ENCODE results near the gene ZNF649. TPM values are rescaled to one million over a fixed set of nuclear protein-coding genes. Genes with fewer than 3 reads are reported as not detected.

Gene ZNF649
- total RNA-seq, 1 experiment from 2014 or later, result 4.3 TPM

DNA sequence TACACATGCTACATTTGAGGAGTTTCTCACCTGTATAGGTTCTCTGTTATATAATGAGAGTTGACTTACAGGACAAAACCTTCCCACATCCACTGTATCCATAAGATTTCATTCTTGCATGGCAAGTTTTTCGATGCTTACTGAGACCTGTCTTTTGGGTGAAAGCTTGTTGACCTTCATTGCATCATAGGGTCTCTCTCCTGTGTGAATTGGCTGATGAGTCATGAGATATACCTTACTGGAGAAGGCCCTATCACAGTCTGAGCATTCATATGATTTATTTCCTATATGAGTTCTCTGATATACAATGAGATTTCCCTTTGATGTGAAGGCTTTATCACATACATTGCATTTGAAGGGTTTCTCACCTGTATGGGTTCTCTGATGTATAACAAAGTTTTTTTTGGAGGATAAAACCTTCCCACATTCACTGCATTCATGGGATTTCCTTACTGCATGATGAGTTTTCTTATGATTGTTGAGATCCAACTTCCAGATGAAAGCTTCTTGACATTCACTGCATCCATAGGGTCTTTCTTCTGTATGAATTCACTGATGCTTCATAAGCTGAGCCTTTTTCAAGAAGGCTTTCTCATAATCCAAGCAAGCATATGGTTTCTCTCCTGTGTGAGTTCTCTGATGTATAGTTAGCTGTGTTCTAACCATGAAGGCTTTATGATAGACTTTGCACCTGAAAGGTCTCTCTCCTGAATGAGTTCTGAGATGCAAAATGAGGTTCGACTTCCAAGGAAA, 42.8 kb downstream of the ZNF649 start:
- in situ Hi-C loops (cut with HindIII; ENCODE audit: low pct_unique_long_range_greater_than_20kb, low sequenced_read_pairs), result no loop called here
- H3K9me3 ChIP-seq (ENCODE audit: control insufficient read depth, insufficient read depth, low read depth, low read length), result peaks cover 53% of the 10 kb centered on the region
- H3K27me3 ChIP-seq (ENCODE audit: control insufficient read depth, insufficient read depth, low read length), result no peaks in the 10 kb centered on the region
- H3K4me1 ChIP-seq (ENCODE audit: control insufficient read depth, insufficient read depth, low read length), result no peaks in the 10 kb centered on the region
- DNase-seq (ENCODE audit: low read depth, low spot score) (no peak), ATAC-seq (no peak)
- H3K27ac ChIP-seq (ENCODE audit: low read length), result no peak overlapping the region
- no peaks in the 10 kb centered on the region for H3K36me3 ChIP-seq (ENCODE audit: control insufficient read depth, insufficient read depth, low read length)
- ChIA-PET CTCF (no interaction called here), POLR2A (no interaction called here)
- no peak overlapping the region for H3K4me3 ChIP-seq (ENCODE audit: low read depth in 2 of 2, low read length in 2 of 2)
- TF ChIP-seq POLR2AphosphoS5 (IDR thresholded peaks at IDR 0.05; ENCODE audit: low read depth, low read length), result no peak
- TF ChIP-seq, protein P1, sequence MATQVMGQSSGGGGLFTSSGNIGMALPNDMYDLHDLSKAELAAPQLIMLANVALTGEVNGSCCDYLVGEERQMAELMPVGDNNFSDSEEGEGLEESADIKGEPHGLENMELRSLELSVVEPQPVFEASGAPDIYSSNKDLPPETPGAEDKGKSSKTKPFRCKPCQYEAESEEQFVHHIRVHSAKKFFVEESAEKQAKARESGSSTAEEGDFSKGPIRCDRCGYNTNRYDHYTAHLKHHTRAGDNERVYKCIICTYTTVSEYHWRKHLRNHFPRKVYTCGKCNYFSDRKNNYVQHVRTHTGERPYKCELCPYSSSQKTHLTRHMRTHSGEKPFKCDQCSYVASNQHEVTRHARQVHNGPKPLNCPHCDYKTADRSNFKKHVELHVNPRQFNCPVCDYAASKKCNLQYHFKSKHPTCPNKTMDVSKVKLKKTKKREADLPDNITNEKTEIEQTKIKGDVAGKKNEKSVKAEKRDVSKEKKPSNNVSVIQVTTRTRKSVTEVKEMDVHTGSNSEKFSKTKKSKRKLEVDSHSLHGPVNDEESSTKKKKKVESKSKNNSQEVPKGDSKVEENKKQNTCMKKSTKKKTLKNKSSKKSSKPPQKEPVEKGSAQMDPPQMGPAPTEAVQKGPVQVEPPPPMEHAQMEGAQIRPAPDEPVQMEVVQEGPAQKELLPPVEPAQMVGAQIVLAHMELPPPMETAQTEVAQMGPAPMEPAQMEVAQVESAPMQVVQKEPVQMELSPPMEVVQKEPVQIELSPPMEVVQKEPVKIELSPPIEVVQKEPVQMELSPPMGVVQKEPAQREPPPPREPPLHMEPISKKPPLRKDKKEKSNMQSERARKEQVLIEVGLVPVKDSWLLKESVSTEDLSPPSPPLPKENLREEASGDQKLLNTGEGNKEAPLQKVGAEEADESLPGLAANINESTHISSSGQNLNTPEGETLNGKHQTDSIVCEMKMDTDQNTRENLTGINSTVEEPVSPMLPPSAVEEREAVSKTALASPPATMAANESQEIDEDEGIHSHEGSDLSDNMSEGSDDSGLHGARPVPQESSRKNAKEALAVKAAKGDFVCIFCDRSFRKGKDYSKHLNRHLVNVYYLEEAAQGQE (IDR thresholded peaks at IDR 0.05; ENCODE audit: insufficient read depth in 1 of 2, low read depth in 2 of 2, low read length in 1 of 2), result no peak
- no peak for TF ChIP-seq TCF7L2 (IDR thresholded peaks at IDR 0.05; ENCODE audit: low read depth, low read length)
- TF ChIP-seq, protein P2, sequence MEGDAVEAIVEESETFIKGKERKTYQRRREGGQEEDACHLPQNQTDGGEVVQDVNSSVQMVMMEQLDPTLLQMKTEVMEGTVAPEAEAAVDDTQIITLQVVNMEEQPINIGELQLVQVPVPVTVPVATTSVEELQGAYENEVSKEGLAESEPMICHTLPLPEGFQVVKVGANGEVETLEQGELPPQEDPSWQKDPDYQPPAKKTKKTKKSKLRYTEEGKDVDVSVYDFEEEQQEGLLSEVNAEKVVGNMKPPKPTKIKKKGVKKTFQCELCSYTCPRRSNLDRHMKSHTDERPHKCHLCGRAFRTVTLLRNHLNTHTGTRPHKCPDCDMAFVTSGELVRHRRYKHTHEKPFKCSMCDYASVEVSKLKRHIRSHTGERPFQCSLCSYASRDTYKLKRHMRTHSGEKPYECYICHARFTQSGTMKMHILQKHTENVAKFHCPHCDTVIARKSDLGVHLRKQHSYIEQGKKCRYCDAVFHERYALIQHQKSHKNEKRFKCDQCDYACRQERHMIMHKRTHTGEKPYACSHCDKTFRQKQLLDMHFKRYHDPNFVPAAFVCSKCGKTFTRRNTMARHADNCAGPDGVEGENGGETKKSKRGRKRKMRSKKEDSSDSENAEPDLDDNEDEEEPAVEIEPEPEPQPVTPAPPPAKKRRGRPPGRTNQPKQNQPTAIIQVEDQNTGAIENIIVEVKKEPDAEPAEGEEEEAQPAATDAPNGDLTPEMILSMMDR (IDR thresholded peaks at IDR 0.05), result no peak
- no peak for TF ChIP-seq SIN3A (IDR thresholded peaks at IDR 0.05; ENCODE audit: borderline replicate concordance, insufficient read depth, low read depth, low read length)
- intact Hi-C loops (cut with micrococcal nuclease; ENCODE audit: unreplicated experiment), result no loop called here
- BruUV-seq (replicated peaks), result no TSS peak

Other genes with a start within 250 kb of the ZNF649 start
- 14.3 TPM for gene SPACA6, start 211.7 kb downstream of the ZNF649 start, total RNA-seq (2021; ENCODE audit: unreplicated experiment)
- gene HAS1, start 181.0 kb downstream of the ZNF649 start, total RNA-seq (2021; ENCODE audit: unreplicated experiment), result not detected
- gene FPR1, start 153.1 kb downstream of the ZNF649 start, total RNA-seq (2021; ENCODE audit: unreplicated experiment), result not detected
- not detected for gene FPR2, start 143.8 kb downstream of the ZNF649 start, total RNA-seq (2021; ENCODE audit: unreplicated experiment)
- 0.08 TPM for gene FPR3, start 109.9 kb downstream of the ZNF649 start, total RNA-seq (2021; ENCODE audit: unreplicated experiment)
- 3.6 TPM for gene ZNF577, start 17.1 kb downstream of the ZNF649 start, total RNA-seq (2021; ENCODE audit: unreplicated experiment)
- gene ZNF613, start 22.5 kb upstream of the ZNF649 start, total RNA-seq (2021; ENCODE audit: unreplicated experiment), result 3.1 TPM
- 5.1 TPM for gene ZNF350, start 81.8 kb upstream of the ZNF649 start, total RNA-seq (2021; ENCODE audit: unreplicated experiment)
- 3.6 TPM for gene ZNF615, start 103.2 kb upstream of the ZNF649 start, total RNA-seq (2021; ENCODE audit: unreplicated experiment)
- 4.1 TPM for gene ZNF614, start 123.4 kb upstream of the ZNF649 start, total RNA-seq (2021; ENCODE audit: unreplicated experiment)
- 8.2 TPM for gene ZNF432, start 143.8 kb upstream of the ZNF649 start, total RNA-seq (2021; ENCODE audit: unreplicated experiment)
- gene ZNF841, start 190.7 kb upstream of the ZNF649 start, total RNA-seq (2021; ENCODE audit: unreplicated experiment), result 10.8 TPM
- gene ZNF616, start 234.9 kb upstream of the ZNF649 start, total RNA-seq (2021; ENCODE audit: unreplicated experiment), result 5.3 TPM

Data from Panc1 (cell line).